Activated CD4-positive, alpha-beta T cell treated with anti-CD3 and anti-CD28 coated beads, Interleukin-2, amount 10 ng/mL, durations not matched to agents 7 days and 5 days (primary cell): Measurements from ENCODE around the gene LSAMP. TPM values are rescaled to one million over a fixed set of nuclear protein-coding genes. Genes with fewer than 3 reads are reported as not detected.
"Not testable (repeated sequence)": the region's sequence is repeated elsewhere in the genome, so short reads cannot be mapped to it uniquely, and the experiment has no call there.

ENCODE experiments used
- CTCF ChIA-PET: fragments of 350-600 bp; sonication (Branson Sonifier 250); formaldehyde crosslinking; loops from one replicate; lab custom pipeline; 2021; ENCODE audit warnings: antibody characterized with exemption; lab: Charles Lee
- POLR2A ChIA-PET: fragments of 350-600 bp; sonication (Branson Sonifier 250); formaldehyde crosslinking; loops from one replicate; lab custom pipeline; 2021; ENCODE audit warnings: antibody characterized with exemption; lab: Charles Lee
- DNase-seq: peaks from one replicate; pipeline ENCODE4 v3.0.0-alpha.2; 2020
- H3K27ac Mint-ChIP-seq: one replicate; pipeline ENCODE4 v1.8.0; 2021; ENCODE audit warnings: mild to moderate bottlenecking, moderate library complexity, mixed read lengths
- H3K27me3 Mint-ChIP-seq: one replicate; pipeline ENCODE4 v1.8.0; 2021; ENCODE audit warnings: mixed read lengths
- H3K36me3 Mint-ChIP-seq: one replicate; pipeline ENCODE4 v1.8.0; 2021; ENCODE audit warnings: low read depth, mixed read lengths
- H3K4me1 Mint-ChIP-seq: one replicate; pipeline ENCODE4 v1.8.0; 2021; ENCODE audit warnings: mixed read lengths
- H3K4me3 Mint-ChIP-seq: one replicate; pipeline ENCODE4 v1.8.0; 2021; ENCODE audit warnings: mild to moderate bottlenecking, moderate library complexity, mixed read lengths
- H3K9me3 Mint-ChIP-seq: one replicate; pipeline ENCODE4 v1.8.0; 2021; ENCODE audit warnings: mixed read lengths
- total RNA-seq, 2 experiments: library from RNA; stranded (reverse); gene quantifications; one replicate each; pipeline ENCODE4 v1.2.3, GENCODE V29; 2021

LSAMP gene
- total RNA-seq, 2 experiments from 2014 or later = not detected

- POLR2A ChIA-PET = no interaction called here
- CTCF ChIA-PET = no interaction called here
- no peaks in the 10 kb centered on the region for H3K4me1 Mint-ChIP-seq
- no peaks in the 10 kb centered on the region for H3K36me3 Mint-ChIP-seq
- no peak for DNase-seq
- peaks cover 7% of the 10 kb centered on the region for H3K27me3 Mint-ChIP-seq
- no peaks in the 10 kb centered on the region for H3K9me3 Mint-ChIP-seq
- H3K4me3 Mint-ChIP-seq = no peak overlapping the region
- H3K27ac Mint-ChIP-seq = no peak overlapping the region
Observed at GRCh38 chr3:115845986-115846385, 599.3 kb downstream of the LSAMP start.

DNA sequence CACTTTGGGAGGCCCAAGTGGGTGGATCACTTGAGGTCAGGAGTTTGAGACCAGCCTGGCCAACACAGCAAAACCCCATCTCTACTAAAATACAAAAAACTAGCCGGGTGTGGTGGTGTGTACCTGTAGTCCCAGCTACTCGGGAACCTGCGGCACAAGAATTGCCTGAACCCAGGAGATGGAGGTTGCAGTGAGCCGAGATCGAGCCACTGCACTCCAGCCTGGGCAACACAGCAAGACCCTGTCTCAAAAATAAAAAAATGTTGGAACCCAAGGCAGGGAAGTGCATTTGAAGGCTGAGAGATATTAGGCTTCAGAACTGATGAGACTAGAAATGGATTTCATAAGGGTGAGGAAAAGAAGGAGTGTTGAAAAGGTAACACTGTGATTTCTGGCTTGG lies 600.6 kb downstream of the LSAMP start:
- H3K4me3 Mint-ChIP-seq, H3K27ac Mint-ChIP-seq, CTCF ChIA-PET, POLR2A ChIA-PET, DNase-seq, H3K9me3 Mint-ChIP-seq, H3K27me3 Mint-ChIP-seq, H3K4me1 Mint-ChIP-seq, H3K36me3 Mint-ChIP-seq: not testable (repeated sequence)

GRCh38 chr3:115843206-115843605 lies 602.1 kb downstream of the LSAMP start:
- H3K27ac Mint-ChIP-seq = no peak overlapping the region
- no peaks in the 10 kb centered on the region for H3K4me1 Mint-ChIP-seq
- H3K9me3 Mint-ChIP-seq = no peaks in the 10 kb centered on the region
- H3K27me3 Mint-ChIP-seq = peaks cover 3% of the 10 kb centered on the region
- no peak for DNase-seq
- ChIA-PET POLR2A (no interaction called here), CTCF (no interaction called here)
- no peaks in the 10 kb centered on the region for H3K36me3 Mint-ChIP-seq
- H3K4me3 Mint-ChIP-seq = no peak overlapping the region

GRCh38 chr3:115839246-115839645 lies 606.0 kb downstream of the LSAMP start:
- no peak overlapping the region for H3K27ac Mint-ChIP-seq
- no peak overlapping the region for H3K4me3 Mint-ChIP-seq
- H3K4me1 Mint-ChIP-seq = no peaks in the 10 kb centered on the region
- ChIA-PET CTCF (no interaction called here), POLR2A (no interaction called here)
- no peaks in the 10 kb centered on the region for H3K9me3 Mint-ChIP-seq
- no peaks in the 10 kb centered on the region for H3K36me3 Mint-ChIP-seq
- DNase-seq = no peak
- H3K27me3 Mint-ChIP-seq = peaks cover 7% of the 10 kb centered on the region

DNA sequence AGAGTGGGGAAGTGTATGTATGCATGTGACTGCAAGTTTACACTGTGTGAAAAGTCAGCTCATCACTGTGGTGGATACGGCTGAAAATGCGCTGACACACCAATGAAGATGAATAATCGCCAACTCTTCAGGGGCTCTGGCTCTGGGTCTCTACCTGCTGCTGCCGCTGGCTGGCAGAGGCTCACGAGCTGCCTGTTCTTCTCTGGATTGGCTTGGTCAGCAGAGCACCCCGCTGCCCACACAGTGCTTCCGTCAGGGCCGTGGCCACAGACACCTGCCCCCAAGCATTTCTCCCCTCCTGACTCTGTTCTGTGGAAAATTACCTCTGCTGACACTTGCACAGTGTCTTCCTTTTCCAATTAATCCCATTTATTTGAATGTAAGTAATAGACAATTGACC lies 606.5 kb downstream of the LSAMP start:
- Mint-ChIP-seq H3K27me3 (peaks cover 9% of the 10 kb centered on the region), H3K36me3 (no peaks in the 10 kb centered on the region), H3K9me3 (no peaks in the 10 kb centered on the region), H3K27ac (no peak overlapping the region), H3K4me1 (no peaks in the 10 kb centered on the region), H3K4me3 (no peak overlapping the region)
- POLR2A ChIA-PET = no interaction called here
- CTCF ChIA-PET = no interaction called here
- DNase-seq = no peak

DNA sequence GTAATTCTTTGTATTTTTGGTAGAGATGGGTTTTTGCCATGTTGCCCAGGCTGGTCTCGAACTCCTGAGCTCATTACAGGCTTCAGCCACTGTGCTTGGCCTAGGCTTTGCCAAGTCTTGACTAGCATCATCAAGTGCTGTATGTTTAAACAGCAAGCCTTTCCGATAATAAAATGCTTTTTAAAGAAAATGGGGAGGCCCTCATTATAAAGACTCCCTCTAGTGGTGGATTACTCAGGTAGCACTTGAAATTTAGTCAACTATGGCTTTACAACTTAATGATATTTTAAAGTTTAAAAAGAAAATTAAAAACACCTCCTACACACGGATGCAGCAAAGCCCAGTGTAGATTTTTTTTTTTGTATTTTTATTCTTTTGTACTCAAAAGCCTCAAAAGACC lies 608.3 kb downstream of the LSAMP start:
- ChIA-PET POLR2A (no interaction called here), CTCF (interaction anchor here (0.7 to 1.0 kb wide), 2 partner anchors 11 to 1451 kb away, joined by 3 read pairs; no protein-coding TSS in a partner anchor)
- Mint-ChIP-seq H3K4me1 (no peaks in the 10 kb centered on the region), H3K36me3 (no peaks in the 10 kb centered on the region), H3K27me3 (peaks cover 14% of the 10 kb centered on the region), H3K4me3 (no peak overlapping the region), H3K9me3 (no peaks in the 10 kb centered on the region), H3K27ac (no peak overlapping the region)
- DNase-seq = no peak

- no peak for DNase-seq
- CTCF ChIA-PET = interaction anchor here (1.0 kb wide), 1 partner anchor 1450 kb away, joined by 3 read pairs; no protein-coding TSS in a partner anchor
- Mint-ChIP-seq H3K27me3 (peaks cover 15% of the 10 kb centered on the region), H3K9me3 (no peaks in the 10 kb centered on the region), H3K4me1 (no peaks in the 10 kb centered on the region), H3K27ac (no peak overlapping the region), H3K4me3 (no peak overlapping the region), H3K36me3 (no peaks in the 10 kb centered on the region)
- POLR2A ChIA-PET = no interaction called here
Observed at GRCh38 chr3:115835946-115836345, 609.3 kb downstream of the LSAMP start.

GRCh38 chr3:115834068-115834467 lies 611.2 kb downstream of the LSAMP start:
- Mint-ChIP-seq H3K4me1 (no peaks in the 10 kb centered on the region), H3K9me3 (no peaks in the 10 kb centered on the region), H3K27me3 (peaks cover 13% of the 10 kb centered on the region), H3K4me3 (no peak overlapping the region), H3K27ac (no peak overlapping the region), H3K36me3 (no peaks in the 10 kb centered on the region)
- ChIA-PET CTCF (no interaction called here), POLR2A (no interaction called here)
- no peak for DNase-seq

DNA sequence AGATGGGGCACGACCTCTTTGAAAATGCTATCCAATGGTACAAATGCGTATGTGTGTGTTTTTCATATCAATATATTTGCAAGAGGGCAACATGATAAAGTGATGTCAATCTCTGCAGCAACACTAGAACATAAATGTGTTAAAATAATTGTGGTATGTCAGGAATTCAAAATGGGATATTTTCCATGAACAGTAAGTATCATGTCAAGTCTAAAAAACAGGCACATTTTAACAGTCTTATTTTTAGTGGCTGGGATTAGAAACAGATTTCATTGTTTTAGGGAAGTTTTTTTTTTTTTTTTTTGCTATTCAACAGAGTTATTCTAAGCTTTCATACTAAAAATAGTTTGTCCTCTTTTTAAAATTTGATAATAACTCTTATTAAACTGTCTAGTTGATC lies 612.2 kb downstream of the LSAMP start:
- H3K9me3 Mint-ChIP-seq = no peaks in the 10 kb centered on the region
- H3K4me1 Mint-ChIP-seq = no peaks in the 10 kb centered on the region
- peaks cover 18% of the 10 kb centered on the region for H3K27me3 Mint-ChIP-seq
- no peak overlapping the region for H3K4me3 Mint-ChIP-seq
- ChIA-PET POLR2A (no interaction called here), CTCF (interaction anchor here (0.6 to 1.3 kb wide), 2 partner anchors 12 to 104 kb away, joined by 3 to 4 read pairs; no protein-coding TSS in a partner anchor)
- DNase-seq = no peak
- no peak overlapping the region for H3K27ac Mint-ChIP-seq
- no peaks in the 10 kb centered on the region for H3K36me3 Mint-ChIP-seq

- H3K4me3 Mint-ChIP-seq = no peak overlapping the region
- no peak for DNase-seq
- H3K27me3 Mint-ChIP-seq = peaks cover 24% of the 10 kb centered on the region
- H3K4me1 Mint-ChIP-seq = no peaks in the 10 kb centered on the region
- POLR2A ChIA-PET = no interaction called here
- H3K9me3 Mint-ChIP-seq = no peaks in the 10 kb centered on the region
- H3K27ac Mint-ChIP-seq = no peak overlapping the region
- no peaks in the 10 kb centered on the region for H3K36me3 Mint-ChIP-seq
- CTCF ChIA-PET = interaction anchor here (0.6 to 1.3 kb wide), 3 partner anchors 12 to 1356 kb away, joined by 3 to 4 read pairs (median 3); no protein-coding TSS in a partner anchor
Observed at GRCh38 chr3:115832265-115832664, 613.0 kb downstream of the LSAMP start.

DNA sequence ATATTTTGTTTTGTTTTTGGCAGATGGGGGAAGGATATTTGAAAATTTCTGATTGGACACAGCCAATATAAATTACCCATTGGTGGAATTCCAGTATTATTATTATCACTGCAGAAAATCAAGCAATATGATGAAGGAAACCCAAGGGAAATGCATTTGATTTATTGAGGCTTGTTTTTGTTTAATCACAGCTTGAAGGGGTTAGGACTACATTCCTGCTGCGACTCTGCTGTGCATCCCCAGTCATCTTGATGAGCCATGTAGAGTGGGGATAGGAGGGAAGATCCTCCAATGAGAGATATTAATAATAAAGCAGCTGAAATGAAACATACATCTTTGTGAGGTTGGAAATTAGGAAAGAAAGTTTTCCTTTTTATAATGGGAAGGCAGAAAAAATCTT lies 613.4 kb downstream of the LSAMP start:
- no peaks in the 10 kb centered on the region for H3K9me3 Mint-ChIP-seq
- ChIA-PET POLR2A (no interaction called here), CTCF (interaction anchor here (0.9 to 1.3 kb wide), 2 partner anchors 11 to 1356 kb away, joined by 3 to 4 read pairs; no protein-coding TSS in a partner anchor)
- no peak overlapping the region for H3K4me3 Mint-ChIP-seq
- no peaks in the 10 kb centered on the region for H3K4me1 Mint-ChIP-seq
- no peak for DNase-seq
- no peak overlapping the region for H3K27ac Mint-ChIP-seq
- no peaks in the 10 kb centered on the region for H3K36me3 Mint-ChIP-seq
- H3K27me3 Mint-ChIP-seq = peaks cover 24% of the 10 kb centered on the region

DNA sequence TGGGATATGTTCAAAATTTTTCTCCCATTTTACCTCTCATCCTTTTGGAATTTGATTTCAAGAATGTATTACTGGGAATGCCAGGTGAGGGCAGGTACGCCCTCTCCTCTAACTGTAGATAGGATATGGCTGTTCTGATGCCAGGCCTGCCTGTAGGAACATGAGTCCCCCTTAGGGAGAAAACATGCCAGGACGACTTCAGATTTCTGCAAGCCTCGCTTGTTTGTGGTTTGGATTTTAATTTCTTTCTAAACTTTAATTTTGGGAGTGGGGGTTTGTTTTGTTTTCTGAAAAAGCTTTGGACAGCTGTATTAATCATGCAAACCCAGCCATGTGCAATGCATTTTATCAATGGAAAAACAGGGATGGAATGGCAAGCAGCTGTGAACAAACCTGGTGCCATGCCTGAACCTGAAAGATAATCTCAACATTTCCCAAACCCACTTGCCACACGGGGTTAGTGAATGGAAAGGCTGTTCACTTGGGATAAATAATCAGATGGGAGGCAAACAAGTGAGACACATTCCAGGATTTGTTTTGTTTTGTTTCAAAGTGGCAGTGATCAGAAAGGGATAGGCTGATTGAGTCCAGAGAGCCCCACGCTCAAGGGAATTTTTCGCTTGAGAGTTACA lies 614.4 kb downstream of the LSAMP start:
- DNase-seq = no peak
- POLR2A ChIA-PET = no interaction called here
- H3K27me3 Mint-ChIP-seq = peaks cover 24% of the 10 kb centered on the region
- no peak overlapping the region for H3K27ac Mint-ChIP-seq
- no peaks in the 10 kb centered on the region for H3K36me3 Mint-ChIP-seq
- H3K9me3 Mint-ChIP-seq = no peaks in the 10 kb centered on the region
- no peaks in the 10 kb centered on the region for H3K4me1 Mint-ChIP-seq
- no peak overlapping the region for H3K4me3 Mint-ChIP-seq
- CTCF ChIA-PET = no interaction called here

DNA sequence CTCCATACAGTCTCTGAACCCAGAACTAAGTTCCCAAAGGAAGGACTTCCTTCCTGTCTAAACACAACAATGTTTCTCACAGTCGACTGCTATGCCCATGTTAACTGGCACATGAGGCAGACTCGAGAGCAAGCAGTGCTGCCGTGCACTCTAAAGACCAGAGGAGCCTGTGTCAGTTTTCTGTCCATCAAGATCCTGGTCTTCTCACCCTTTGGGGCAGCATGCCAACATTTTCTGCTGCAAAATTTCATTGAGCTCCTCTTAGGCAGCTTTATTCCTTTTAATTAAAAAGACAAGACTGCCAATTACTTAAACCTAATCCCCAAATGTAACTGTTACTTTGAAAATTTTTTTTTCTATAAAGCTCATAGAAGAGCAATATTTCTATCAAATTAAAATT lies 616.9 kb downstream of the LSAMP start:
- POLR2A ChIA-PET = no interaction called here
- H3K27me3 Mint-ChIP-seq = peaks cover 18% of the 10 kb centered on the region
- no peaks in the 10 kb centered on the region for H3K36me3 Mint-ChIP-seq
- H3K4me1 Mint-ChIP-seq = no peaks in the 10 kb centered on the region
- CTCF ChIA-PET = no interaction called here
- DNase-seq = no peak
- no peak overlapping the region for H3K4me3 Mint-ChIP-seq
- no peaks in the 10 kb centered on the region for H3K9me3 Mint-ChIP-seq
- no peak overlapping the region for H3K27ac Mint-ChIP-seq

DNA sequence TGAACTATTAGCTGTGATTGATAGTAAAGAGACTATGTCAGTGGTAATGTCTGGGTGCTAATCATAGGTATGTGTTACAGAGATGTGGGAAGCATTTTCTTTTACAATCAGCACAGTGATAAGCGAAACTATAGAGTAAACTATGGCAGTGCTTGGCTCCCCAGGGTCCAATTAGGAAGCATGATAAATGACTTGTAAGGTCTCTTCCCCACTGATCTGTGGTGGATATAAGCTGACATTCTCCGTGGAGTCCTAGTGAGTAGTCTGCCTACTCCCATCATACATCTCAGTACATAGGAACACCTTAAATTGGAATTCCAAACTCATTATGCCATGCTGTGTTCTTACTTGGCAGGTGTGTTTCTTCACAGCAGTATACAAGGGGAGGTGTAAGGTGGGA lies 617.8 kb downstream of the LSAMP start:
- H3K27me3 Mint-ChIP-seq = peaks cover 14% of the 10 kb centered on the region
- H3K36me3 Mint-ChIP-seq = no peaks in the 10 kb centered on the region
- H3K9me3 Mint-ChIP-seq = no peaks in the 10 kb centered on the region
- no peak overlapping the region for H3K27ac Mint-ChIP-seq
- ChIA-PET POLR2A (no interaction called here), CTCF (interaction anchor here (0.6 kb wide), 1 partner anchor 204 kb away, joined by 5 read pairs; no protein-coding TSS in a partner anchor)
- no peak overlapping the region for H3K4me3 Mint-ChIP-seq
- no peak for DNase-seq
- H3K4me1 Mint-ChIP-seq = no peaks in the 10 kb centered on the region
